Activated naive CD8-positive, alpha-beta T cell treated with anti-CD3 and anti-CD28 coated beads for 36 hours (primary cell): ENCODE measurements around the gene KCNQ1. TPM values are rescaled to one million over a fixed set of nuclear protein-coding genes. Genes with fewer than 3 reads are reported as not detected.

ENCODE experiments used
- DNase-seq: peaks from one replicate; pipeline ENCODE4 v3.0.0; 2021
- H3K27ac Mint-ChIP-seq: one replicate; pipeline ENCODE4 v1.8.0; 2022; ENCODE audit warnings: mild to moderate bottlenecking, moderate library complexity, mixed read lengths
- H3K27me3 Mint-ChIP-seq: one replicate; pipeline ENCODE4 v1.8.0; 2022; ENCODE audit warnings: mild to moderate bottlenecking, mixed read lengths
- H3K36me3 Mint-ChIP-seq: one replicate; pipeline ENCODE4 v1.8.0; 2021; ENCODE audit warnings: mild to moderate bottlenecking, mixed read lengths
- H3K4me1 Mint-ChIP-seq: one replicate; pipeline ENCODE4 v1.8.0; 2021; ENCODE audit warnings: mixed read lengths
- H3K4me3 Mint-ChIP-seq: one replicate; pipeline ENCODE4 v1.8.0; 2022; ENCODE audit warnings: mild to moderate bottlenecking, moderate library complexity, mixed read lengths
- H3K9me3 Mint-ChIP-seq: one replicate; pipeline ENCODE4 v1.8.0; 2022; ENCODE audit warnings: mixed read lengths
- total RNA-seq, 2 experiments: library from RNA; stranded (reverse); gene quantifications; one replicate each; pipeline ENCODE4 v1.2.3, GENCODE V29; 2021

KCNQ1 gene
- total RNA-seq, 2 experiments from 2014 or later, result 6.7 to 9.6 TPM

DNA sequence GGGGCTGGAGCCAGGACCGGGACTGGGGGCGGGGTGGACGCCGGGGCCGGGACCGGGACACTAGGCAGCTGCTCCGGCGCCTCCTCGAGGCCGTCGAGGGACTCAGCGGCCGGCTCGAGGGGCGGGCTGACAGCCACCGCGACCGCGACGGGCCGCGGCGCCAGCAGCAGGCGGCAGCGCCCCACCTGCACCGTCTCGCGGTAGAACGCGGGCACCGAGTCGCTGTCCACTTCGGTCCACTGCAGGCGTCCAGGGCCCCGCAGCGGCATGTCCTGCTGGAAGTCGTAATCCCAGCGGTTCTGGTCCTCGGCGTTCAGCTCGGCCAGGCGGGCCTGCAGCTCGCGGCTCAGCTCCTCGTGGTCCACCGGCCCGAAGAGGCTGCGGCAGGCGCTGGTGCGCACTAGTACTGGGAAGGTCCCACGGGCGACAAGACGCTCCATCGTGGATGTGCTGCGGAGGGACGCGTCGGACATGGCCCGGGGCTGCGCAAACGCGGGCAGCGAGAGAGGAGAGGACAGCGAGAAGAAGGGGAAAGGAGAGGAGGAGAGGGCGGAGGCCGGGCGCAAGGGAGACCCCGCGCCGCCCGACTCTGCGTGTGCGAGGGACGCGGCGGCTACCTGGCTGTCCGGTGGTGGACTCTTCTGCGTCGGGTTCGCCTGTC is 440.3 kb downstream of the KCNQ1 start:
- Mint-ChIP-seq H3K9me3 (no peaks in the 10 kb centered on the region), H3K36me3 (no peaks in the 10 kb centered on the region), H3K27me3 (peaks cover 14% of the 10 kb centered on the region), H3K4me3 (peak overlapping the region; percentile 84), H3K27ac (no peak overlapping the region), H3K4me1 (peaks cover 12% of the 10 kb centered on the region)
- peak; percentile 49 for DNase-seq

DNA sequence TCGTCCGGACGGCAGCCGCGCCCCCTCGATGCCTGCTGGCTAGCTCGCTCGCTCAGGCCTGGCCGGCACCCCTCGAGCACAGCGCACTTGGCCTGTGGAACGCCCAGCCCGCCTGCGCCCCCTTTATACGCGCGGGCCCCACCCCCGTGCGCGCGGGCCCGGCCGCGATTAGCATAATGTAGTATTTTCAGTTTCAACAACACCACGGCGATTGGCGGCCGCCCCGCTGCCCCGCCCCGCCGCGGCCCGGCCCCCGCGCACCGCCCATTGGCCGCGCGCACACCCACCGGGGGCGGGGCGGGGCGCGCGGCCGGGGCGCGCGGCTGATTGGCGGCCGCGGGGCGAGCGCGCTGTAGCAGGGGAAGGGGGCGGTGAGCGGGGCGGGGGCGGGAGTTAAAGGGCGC is 440.9 kb downstream of the KCNQ1 start, which contains the start of gene CDKN1C:
TSS of gene CDKN1C (minus strand) at position 98 of the 404 bp plus-strand sequence. CDS start 319 bp downstream, outside the sequence.
- H3K27me3 Mint-ChIP-seq, result peaks cover 14% of the 10 kb centered on the region
- H3K4me3 Mint-ChIP-seq, result peak within 1 kb of the TSS; percentile 84
- H3K27ac Mint-ChIP-seq, result no peak within 1 kb of the TSS
- peak; percentile 87 for DNase-seq
- peaks cover 12% of the 10 kb centered on the region for H3K4me1 Mint-ChIP-seq
- no peaks in the 10 kb centered on the region for H3K9me3 Mint-ChIP-seq
- H3K36me3 Mint-ChIP-seq, result no peaks in the 10 kb centered on the region

DNA sequence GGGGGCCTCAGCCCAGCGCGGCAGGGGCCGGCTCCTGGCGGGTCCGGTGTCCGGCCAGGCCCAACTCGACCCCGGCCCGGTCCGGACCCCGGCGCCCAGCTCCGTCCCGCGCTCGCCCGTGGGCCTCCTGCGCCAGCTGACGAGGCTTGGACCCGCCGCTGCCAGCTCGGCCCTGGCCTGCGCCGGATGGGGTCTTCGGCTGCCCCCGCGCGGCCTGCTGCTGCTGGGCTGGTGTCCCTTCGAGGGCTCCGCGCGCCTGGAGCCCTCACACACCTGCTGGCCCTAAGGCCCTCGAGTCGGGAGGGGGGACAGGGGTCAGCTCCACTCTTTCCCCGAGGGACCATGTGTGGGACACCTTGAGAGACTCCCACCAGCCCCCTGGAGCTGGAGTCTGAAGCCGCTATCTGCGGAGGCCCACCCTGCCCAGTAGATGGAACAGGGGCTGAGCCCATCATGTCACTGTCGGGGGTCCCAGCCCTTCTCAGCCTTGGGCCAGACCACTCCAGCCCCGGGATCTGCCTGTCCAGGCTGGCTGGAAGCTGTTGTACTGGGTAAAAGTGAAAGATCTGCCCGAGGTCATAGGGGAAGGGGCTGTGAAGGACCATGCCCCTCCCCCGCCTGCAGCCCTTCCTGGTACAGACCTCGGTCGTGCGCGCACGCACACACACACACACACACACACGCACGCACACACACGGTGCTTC is 441.5 kb downstream of the KCNQ1 start:
- no peaks in the 10 kb centered on the region for H3K36me3 Mint-ChIP-seq
- peak overlapping the region; percentile 37 for H3K4me3 Mint-ChIP-seq
- peaks cover 15% of the 10 kb centered on the region for H3K4me1 Mint-ChIP-seq
- DNase-seq, result no peak
- no peaks in the 10 kb centered on the region for H3K9me3 Mint-ChIP-seq
- peaks cover 14% of the 10 kb centered on the region for H3K27me3 Mint-ChIP-seq
- H3K27ac Mint-ChIP-seq, result no peak overlapping the region

DNA sequence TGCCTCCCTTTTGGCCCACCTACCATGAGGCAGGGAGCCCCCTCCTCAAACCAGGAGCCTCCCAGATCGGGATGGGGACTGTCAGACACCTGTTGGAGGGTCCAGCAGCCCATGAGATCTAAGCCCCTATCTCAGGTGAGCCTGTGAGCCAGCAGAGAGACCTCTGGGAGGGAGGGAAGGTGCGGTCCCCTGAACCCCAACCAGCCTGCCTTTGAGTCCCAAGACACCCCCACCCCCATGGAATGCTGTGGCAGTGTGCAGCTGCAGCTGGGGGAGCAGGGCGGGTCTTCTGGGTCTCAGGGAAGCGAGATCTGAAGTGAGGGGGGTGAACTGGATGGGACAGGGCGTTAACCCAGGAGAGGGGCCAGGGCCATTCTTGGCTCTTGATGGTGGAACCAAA is 442.1 kb downstream of the KCNQ1 start:
- Mint-ChIP-seq H3K4me1 (peaks cover 21% of the 10 kb centered on the region), H3K4me3 (peak overlapping the region; percentile 37), H3K27me3 (peaks cover 14% of the 10 kb centered on the region), H3K27ac (no peak overlapping the region), H3K9me3 (no peaks in the 10 kb centered on the region), H3K36me3 (no peaks in the 10 kb centered on the region)
- no peak for DNase-seq

DNA sequence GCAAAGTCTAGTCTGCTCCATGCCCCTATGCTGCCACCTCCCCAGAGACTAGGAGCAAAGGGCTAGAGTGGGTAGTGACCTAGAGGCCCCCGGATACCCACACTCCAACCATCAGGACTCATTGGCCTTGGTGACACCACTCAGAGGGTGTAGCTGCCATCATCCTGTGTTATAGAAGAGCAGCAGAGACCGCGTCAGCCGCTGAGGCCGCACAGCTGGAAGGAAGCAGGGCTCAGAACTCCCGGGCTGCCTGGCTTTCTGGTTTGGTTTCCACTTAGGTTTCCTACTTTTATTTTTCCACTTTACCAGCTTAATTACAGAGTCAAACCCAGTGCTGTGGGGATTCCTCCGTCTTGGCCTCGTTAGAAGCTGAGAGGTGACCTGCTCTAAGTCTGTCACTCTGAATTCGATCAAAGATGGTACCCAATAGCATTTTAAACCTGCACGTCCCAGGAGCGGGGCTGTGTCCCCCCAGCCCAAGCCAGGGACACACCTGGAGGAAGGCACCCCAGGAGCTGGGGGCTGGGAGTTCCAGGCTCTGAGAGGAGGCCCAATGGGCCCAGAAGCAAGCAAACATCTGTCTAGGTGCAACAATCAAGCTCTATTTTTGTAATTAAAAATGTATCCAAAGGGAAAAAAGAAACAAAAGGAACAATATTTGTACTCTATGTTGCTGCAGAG is 442.8 kb downstream of the KCNQ1 start:
- no peak for DNase-seq
- Mint-ChIP-seq H3K9me3 (no peaks in the 10 kb centered on the region), H3K4me1 (peaks cover 26% of the 10 kb centered on the region), H3K36me3 (no peaks in the 10 kb centered on the region), H3K4me3 (peak overlapping the region; percentile 44), H3K27ac (no peak overlapping the region), H3K27me3 (peaks cover 14% of the 10 kb centered on the region)

DNA sequence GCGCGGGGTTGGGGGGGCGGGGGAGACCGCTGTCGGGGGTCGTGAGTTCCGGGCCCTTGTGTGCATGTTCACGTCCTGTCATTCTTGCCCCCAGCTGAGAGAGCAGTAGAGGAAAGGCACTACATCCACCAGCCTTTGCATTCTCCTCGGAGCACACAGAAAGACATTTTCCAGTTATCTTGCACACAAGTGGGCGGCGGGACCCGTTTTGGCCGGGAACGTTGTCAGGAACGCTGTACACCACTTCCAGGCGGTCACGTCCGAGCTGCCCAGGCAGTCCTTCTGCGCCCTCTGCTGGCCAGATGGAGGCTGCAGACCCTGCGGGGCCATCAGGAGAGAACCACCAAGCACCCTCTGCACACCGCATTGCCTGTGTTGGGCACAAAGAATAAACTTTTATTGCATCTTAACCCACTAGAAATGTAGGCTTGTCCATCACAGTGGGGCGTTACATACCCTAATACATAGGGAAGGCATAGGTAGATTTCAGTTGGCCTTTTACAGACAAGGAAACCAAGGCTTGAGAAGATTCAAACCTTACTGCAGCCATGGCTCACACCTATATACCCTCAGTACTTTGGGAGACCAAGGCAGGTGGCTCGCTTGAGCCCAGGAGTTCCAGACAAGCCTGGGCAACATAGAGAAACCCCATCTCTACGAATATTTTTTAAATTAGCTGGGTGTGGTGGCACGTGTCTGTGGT is 443.6 kb downstream of the KCNQ1 start:
- peak overlapping the region; percentile 67 for H3K27ac Mint-ChIP-seq

DNA sequence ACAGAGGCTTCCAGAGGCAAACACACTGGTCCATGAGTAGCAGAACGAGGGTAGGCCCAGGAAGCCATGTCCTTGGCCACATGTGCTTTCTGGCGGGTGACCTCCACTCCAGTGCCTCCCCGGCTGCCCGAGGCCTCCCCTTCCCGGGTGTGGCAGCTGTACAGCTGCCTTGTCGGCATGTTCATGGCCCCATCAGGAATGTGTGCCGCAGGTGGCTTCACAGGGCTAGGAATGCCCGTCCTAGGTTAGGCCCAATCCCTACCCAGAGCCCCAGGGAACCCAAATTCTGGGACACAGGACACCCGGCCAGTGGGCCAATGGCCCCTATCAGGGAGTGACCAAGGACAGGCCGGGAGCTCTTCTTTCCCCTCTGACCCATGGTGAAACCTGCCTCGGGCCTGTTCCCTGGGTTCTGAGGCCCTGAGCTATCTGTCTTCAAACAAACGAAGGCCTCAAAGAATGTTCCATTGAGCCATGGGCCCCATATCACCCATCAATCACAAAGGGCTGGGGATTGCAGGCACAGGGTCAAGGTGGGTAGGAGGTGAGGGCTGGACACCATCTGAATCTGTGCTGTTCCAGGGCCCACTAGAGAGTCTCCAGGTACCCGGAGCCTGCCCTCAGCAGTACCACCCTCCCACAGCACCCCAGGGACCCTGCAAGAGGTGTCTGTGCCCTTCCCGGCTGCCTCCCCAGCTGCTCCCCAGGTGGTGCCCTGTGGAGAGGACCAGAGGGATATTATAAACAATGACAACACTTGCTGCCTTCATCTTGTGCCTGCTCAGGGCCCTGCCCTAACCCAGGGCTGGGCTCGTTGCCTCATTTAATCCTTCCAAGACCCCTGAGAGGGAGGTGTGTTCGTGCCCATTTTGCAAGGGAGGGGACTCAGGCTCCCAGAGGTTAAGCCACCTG is 444.8 kb downstream of the KCNQ1 start:
- no peaks in the 10 kb centered on the region for H3K36me3 Mint-ChIP-seq
- peaks cover 32% of the 10 kb centered on the region for H3K4me1 Mint-ChIP-seq
- H3K27me3 Mint-ChIP-seq, result peaks cover 4% of the 10 kb centered on the region
- no peak for DNase-seq
- no peak overlapping the region for H3K4me3 Mint-ChIP-seq
- H3K27ac Mint-ChIP-seq, result no peak overlapping the region
- no peaks in the 10 kb centered on the region for H3K9me3 Mint-ChIP-seq

More for the DNA sequence above, 443.6 kb downstream of the KCNQ1 start:
- Mint-ChIP-seq H3K27me3 (peaks cover 7% of the 10 kb centered on the region), H3K9me3 (no peaks in the 10 kb centered on the region), H3K36me3 (no peaks in the 10 kb centered on the region), H3K4me1 (peaks cover 32% of the 10 kb centered on the region), H3K4me3 (no peak overlapping the region)
- DNase-seq, result peak; percentile 84

DNA sequence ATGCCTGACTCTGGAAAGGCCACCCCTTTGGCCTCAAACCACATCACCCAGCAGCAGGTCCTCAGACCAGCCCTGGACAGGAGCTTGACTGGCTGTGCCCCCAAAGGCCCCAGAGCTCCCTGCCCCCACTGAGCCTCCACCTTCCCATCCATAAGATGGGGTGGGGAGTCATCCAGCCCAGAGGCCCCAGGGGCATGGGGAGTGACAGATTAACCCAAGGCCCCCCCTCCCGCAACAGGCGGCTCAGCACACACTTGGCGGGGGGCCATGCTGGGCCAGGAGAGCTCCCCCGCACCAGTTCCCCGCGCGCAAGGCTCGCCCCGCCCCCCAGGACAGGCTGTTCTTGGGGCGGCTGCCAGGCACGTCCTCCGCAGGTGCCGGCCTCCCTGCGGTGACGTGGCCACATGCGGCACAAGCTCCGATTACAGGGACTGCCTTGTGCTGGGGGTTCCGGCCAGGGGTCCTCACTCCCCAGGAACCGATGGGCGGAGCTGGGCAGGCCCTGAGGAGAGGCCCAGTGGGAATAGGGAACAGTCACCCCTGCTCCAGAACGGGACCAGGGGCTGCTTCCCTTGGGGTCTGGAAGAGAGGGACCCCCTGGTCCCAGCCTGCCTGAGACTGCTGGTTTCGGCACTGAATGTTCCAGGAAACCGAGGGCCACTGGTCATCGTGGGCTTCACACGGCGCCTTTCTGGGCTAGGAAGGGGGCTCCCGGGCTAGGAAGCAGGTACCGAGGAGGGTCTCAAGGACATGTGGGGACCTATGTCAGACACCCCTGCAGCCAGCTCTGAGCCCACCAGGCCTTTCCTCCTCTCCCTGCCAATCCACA is 445.9 kb downstream of the KCNQ1 start:
- Mint-ChIP-seq H3K4me3 (no peak overlapping the region), H3K27ac (no peak overlapping the region), H3K9me3 (no peaks in the 10 kb centered on the region), H3K27me3 (no peaks in the 10 kb centered on the region), H3K4me1 (peaks cover 29% of the 10 kb centered on the region), H3K36me3 (no peaks in the 10 kb centered on the region)
- no peak for DNase-seq

DNA sequence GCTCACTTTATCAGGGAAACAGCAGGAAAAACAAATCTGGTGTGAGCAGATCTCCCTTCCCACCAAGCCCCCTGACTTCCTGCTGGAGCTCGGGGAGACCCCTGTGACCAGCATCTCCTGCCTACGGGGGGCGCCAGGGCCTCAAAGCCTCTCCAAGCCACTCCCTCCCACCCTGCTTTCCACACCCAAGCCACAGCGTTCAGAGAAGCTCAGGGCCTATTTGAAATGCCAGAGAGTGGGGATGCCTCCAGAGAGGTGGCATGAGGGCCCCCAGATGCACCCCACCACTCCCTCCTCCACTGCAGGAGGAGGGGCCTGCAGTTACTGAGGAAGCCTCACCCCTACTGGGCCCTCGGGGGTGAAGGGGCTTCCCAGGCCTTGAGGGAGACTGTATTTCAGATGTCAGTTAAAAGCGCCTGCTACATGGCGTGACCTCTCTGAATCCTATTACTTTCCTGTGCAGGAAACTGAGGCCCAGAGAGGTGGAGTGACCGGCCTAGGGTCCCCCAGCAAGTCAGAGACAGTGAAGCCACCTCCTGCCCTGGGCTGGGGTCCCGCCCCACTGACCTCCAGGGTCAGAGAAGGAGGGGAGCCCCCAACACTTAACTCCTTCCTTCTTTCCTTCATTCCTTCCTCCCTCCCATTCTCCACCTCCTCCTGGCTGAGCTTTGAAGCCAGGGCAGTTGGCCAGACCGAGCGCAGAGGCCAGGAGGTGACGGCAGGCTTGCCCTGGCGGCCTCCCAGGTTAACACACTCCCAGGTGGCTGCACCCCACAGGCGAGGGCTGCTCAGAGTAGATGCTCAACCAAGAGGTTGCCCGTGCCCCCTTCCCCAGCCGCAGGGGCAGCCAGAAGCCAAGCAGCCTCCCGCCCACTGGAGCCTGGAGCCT is 446.8 kb downstream of the KCNQ1 start:
- no peaks in the 10 kb centered on the region for H3K9me3 Mint-ChIP-seq
- peak overlapping the region; percentile 85 for H3K27ac Mint-ChIP-seq
- no peak for DNase-seq
- H3K4me1 Mint-ChIP-seq, result peaks cover 28% of the 10 kb centered on the region
- no peaks in the 10 kb centered on the region for H3K27me3 Mint-ChIP-seq
- no peaks in the 10 kb centered on the region for H3K36me3 Mint-ChIP-seq
- H3K4me3 Mint-ChIP-seq, result peak overlapping the region; percentile 79

DNA sequence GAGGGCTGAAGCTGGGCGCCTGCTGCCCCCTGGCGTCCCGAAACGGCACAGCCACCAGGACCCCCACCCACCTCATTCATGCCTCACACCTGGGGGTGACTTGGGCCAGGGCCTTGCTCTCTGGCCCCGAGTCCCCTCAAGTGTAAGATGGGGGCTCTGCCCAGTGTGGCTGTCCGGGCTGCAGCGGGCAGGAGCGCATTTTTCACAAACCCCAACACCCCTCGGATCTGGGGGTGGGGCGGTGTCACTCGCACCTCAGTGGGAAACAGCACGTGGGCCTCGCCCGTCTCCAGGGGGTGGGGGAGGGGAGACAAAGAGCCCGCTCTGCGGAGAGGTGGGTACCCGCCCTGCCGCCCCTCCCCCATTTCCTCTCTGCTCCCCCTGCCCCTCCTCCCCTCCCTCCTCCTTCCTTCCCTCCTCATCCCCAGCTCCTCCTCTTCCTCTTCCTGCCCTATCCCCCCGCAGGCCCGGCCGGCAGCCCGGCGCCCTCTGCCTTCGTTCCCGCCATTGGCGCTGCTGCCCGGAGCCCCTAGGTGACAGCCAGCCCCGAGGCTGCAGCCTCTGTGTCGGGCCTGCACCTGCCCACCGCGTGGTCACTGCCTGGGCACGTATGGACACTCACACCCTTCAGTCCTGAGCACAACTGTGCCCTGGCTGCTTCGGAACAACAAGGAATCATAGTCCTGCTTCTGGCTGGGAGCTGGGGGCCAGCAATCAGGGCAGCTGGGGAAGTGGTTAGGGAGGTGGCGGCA is 447.6 kb downstream of the KCNQ1 start:
- peaks cover 22% of the 10 kb centered on the region for H3K4me1 Mint-ChIP-seq
- H3K27ac Mint-ChIP-seq, result peak overlapping the region; percentile 85
- H3K9me3 Mint-ChIP-seq, result no peaks in the 10 kb centered on the region
- H3K36me3 Mint-ChIP-seq, result no peaks in the 10 kb centered on the region
- no peaks in the 10 kb centered on the region for H3K27me3 Mint-ChIP-seq
- H3K4me3 Mint-ChIP-seq, result peak overlapping the region; percentile 79
- peak; percentile 74 for DNase-seq

DNA sequence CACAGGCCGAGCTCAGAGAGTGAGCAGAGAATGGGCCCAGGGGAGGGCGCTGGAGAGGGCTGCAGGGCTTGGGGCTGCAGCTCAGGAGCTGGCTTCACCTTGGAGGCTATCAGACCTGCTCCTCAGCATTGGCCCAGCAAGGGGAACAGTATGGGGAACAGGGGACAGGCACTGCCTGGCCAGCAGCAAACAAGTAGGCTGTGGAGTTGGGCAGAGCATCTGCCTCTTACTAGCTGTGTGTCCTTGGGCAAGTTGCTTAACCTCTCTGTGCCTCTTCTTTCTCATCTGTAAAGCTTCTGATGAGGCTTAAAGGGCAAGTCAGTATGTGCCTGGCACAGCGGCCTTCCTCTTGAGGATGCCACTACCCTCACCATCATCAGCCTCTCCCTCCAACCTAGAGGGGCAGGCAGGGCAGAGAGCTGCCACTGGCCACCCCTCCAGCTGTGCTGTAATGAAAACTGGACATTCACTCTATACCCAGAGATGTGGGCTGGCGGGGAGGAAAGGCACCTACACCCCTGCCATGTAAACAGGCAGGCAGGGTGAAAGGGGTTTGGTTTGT is 448.2 kb downstream of the KCNQ1 start:
- Mint-ChIP-seq H3K4me3 (peak overlapping the region; percentile 79), H3K27me3 (no peaks in the 10 kb centered on the region)

DNA sequence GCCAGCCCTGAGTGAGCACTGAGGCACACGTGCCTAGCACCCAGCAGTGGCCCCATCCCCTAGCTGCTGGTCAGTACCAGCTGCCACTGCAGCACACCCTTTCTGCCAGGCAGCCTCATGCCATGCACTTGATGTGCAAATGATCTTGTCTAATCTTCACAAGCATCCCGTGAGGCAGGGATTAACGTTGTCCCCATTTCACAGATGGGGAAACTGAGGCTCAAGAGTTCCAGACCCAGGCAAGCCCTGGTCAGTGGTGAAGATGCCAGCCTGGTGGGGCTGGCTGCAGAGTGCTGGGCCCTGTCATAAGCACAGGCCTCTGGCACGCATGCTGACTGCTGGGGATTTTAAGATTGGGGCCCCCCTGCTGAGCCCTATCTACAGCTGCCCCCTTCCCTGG is 449.1 kb downstream of the KCNQ1 start:
- Mint-ChIP-seq H3K27ac (no peak overlapping the region), H3K4me1 (peaks cover 32% of the 10 kb centered on the region), H3K9me3 (no peaks in the 10 kb centered on the region), H3K4me3 (no peak overlapping the region), H3K27me3 (no peaks in the 10 kb centered on the region), H3K36me3 (no peaks in the 10 kb centered on the region)
- no peak for DNase-seq

More for the DNA sequence above, 448.2 kb downstream of the KCNQ1 start:
- Mint-ChIP-seq H3K36me3 (no peaks in the 10 kb centered on the region), H3K27ac (peak overlapping the region; percentile 85), H3K4me1 (peaks cover 26% of the 10 kb centered on the region), H3K9me3 (no peaks in the 10 kb centered on the region)
- peak; percentile 61 for DNase-seq
